22Rv1 (cell line): ENCODE data around the gene SUFU.

ENCODE experiments used
- ZFX ChIP-seq: fragments of 450-650 bp; IDR thresholded peaks from 2 replicates; pipeline ENCODE4 v1.6.1; 2017; ENCODE audit warnings: antibody characterized with exemption, borderline replicate concordance
- TF ChIP-seq, protein P1 (sequence below): fragments of 450-650 bp; IDR thresholded peaks from 2 replicates; pipeline ENCODE4 v1.5.1; 2017; ENCODE audit warnings: mild to moderate bottlenecking

DNA sequence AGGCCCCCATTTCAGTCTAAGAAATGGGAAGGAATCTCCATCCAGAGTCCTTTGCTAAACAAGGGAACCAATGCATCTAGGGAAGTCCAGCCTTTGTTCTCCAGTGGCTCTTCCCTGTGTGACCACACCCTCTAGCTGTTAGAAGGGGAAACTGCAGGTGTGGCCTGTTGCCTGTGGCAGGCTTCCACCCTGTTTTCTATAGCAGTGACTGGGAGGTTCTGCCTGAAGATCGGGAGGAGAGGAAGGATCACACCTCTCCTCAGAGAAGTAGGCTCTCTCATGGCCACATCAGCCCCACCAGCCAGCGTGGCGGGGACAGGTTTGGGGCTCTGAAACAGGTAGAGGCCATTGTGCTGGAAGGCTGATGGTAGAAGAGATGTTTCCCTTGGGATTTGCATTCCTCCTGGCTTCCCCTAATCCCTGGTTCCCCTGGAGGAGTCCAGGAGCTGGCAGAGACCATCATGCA, 92.8 kb downstream of the SUFU start:
- TF ChIP-seq, protein P1, sequence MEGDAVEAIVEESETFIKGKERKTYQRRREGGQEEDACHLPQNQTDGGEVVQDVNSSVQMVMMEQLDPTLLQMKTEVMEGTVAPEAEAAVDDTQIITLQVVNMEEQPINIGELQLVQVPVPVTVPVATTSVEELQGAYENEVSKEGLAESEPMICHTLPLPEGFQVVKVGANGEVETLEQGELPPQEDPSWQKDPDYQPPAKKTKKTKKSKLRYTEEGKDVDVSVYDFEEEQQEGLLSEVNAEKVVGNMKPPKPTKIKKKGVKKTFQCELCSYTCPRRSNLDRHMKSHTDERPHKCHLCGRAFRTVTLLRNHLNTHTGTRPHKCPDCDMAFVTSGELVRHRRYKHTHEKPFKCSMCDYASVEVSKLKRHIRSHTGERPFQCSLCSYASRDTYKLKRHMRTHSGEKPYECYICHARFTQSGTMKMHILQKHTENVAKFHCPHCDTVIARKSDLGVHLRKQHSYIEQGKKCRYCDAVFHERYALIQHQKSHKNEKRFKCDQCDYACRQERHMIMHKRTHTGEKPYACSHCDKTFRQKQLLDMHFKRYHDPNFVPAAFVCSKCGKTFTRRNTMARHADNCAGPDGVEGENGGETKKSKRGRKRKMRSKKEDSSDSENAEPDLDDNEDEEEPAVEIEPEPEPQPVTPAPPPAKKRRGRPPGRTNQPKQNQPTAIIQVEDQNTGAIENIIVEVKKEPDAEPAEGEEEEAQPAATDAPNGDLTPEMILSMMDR = peak; percentile 87
- no peak for TF ChIP-seq ZFX
